Midbrain (tissue), 1 donor: Measurements from ENCODE around the gene TACR1.
A peak's percentile ranks its signal among the peaks of the same experiment; 100 is the strongest.
"Not testable (repeated sequence)": the region's sequence is repeated elsewhere in the genome, so short reads cannot be mapped to it uniquely, and the experiment has no call there.

ENCODE experiments used
- DNase-seq: peaks from one replicate; lab custom pipeline; 2025; lab: John Stamatoyannopoulos, UW

TACR1 gene

DNA sequence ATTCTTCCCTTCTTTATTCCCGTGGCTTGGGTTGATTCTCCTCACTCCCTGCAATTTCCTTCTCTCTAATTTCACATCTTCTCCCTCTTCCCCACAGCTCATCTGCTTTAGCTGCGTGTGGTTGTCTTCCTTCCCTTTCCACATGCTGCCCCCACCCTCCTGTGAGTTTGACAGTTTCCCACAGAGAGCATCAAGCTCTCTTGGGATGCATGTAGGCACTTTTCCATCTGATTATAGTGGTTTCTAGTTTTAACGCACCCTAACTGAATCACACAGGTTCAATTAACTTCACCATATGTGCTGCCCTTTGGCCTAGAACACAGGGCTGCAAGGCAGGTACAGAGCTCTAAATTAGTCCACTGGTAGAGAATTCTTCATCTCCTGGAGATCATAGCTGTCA, 110.5 kb downstream of the TACR1 start:
- DNase-seq, result no peak

DNA sequence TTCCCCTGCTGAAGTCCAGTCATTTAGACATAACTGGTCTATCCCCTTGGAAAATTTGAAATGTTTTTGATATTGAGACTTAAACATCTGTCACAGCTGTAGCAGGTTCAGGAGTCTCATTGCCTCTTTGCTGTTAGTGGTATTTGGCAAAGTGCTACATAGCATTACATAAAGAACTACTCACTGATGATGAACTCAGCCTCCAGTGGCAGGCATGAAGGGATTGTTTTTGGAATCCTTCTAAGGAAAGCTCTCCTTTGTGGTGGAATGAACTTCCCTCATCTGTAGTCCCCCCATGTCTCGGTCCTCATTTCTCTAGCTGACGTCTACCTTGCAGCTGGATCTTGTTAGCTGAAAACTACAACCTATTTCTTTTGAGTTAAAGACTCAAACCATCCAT, 111.6 kb downstream of the TACR1 start:
- no peak for DNase-seq

DNA sequence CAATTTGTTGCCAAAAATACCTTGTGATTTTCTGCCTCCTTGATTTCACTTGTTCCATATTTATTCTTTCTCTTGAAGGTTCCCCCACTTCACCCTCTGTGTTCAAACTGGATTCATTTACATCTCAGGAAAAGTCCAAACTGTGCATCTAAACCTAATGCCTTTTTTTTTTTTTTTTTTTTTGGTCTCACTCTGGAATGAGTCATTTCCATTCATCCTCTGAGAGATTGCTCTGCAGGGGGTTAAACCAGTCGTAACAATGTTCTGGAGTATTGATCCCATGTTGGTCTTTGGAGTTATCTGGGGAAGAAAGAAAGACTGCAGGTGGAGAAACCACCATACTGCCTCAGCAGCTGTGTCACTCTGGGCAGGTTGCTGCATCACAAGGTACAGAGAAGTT, 119.7 kb downstream of the TACR1 start:
- DNase-seq, result no peak

DNA sequence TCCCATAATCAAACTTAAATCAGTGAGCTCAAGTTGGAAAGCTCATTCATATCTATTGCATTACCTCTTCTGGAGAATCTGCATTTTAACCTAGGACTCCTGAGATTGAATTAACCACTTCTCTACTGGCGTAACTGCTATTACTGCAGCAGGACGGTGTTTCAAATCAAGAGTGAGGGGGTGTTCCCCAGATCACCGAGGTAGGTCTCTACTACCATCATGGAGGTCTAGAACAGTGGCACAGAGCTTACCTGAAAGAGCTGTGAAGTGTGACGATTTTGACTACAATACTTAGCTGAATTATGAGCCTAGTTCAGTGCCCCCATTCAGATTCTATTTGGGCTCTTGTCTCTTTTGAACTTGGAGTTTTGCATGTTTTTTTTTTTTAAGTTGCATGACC, 121.4 kb downstream of the TACR1 start:
- DNase-seq, result no peak

DNA sequence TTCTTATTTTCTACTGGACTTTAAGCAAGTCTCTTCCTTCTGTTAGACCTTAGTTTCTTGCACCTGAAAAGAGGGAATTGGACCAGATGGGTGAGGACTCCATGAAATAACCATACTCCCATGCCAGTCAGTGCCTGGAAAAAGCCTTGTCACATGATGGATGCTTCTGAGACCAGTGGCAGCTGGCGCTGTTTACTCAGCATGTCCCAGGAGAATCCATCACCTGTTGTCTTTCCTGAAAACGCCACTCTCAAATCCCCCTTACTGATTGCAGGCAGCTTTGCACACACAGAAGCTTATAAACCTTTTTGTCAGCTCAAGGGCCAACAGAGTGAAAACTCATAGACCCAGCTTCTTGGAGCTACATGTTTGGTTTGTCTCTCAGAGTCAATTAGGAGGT, 123.2 kb downstream of the TACR1 start:
- no peak for DNase-seq

DNA sequence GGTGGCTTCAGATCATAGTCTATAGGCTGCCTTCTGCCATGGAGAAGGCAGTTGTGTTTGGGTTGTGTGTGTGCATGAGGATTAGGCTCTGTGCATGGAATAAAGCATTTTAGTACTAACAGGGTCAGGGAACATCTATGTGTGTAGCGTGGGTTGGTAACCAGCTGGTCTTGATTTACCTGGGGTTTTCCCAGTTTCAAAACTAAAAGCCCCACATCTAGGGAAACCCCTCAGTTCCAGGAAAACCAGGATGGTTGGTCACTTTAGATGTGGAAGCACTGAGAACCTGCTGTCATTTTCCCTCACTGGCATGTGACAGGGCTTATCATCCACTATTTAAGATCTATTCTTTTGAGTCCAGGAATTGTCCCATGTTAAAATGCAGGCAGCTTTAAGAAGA, 124.6 kb downstream of the TACR1 start:
- DNase-seq, result no peak

DNA sequence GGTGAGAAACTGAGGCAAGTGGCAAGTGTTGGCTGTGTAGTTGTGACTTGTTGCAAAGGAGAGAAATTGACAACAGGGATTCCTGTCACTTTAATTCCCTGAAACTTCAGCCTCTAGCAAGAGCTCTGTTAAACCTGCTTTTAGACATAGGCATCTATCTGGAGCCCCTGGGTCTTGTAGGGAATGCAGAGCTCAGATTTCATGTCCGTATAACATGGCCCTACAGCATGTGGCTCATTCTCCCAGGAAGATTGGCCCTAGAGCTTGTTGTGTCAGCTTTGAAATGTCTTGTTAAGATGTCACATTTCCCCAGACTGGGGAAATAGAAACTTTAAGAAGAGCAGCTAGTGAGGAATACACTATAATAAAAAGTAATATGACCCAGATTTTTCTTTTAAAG, 125.1 kb downstream of the TACR1 start:
- DNase-seq, result no peak

DNA sequence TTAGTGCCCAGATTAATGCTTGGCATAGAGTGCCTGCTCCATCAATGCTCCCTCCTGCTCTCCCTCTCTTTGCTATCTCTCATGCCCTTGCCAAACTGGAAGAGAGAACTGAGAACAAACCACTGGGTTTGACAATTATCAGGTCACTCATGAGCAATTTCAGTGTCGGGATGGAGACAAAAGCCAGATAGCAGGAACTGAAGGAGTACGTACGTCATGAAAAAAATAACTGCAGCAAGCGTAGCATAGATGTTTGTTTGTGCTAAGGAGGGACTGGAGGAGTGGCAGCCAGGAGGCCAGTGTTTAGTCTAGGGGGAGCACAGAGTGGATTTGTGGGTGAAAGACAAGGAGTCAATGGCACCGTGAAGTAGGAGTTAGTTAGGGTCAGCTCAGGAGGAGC, 127.6 kb downstream of the TACR1 start:
- no peak for DNase-seq

DNA sequence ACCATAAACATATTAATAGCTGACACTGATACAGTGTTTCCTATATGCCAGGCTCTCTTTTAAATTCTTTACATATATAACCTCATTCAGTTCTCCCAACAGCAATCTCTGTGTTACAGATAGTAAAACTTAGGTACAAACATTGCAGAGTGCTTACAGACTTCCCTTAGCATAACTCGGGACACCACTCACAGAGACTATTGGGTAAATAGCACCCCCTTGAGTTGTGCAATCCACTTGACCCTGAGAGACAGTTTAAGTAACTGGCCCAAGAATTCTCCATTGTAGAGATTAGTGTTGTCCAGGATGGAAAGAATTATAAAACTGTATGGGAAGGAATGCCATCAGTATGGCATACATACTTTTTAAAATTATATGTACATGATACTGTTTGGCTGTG, 130.8 kb downstream of the TACR1 start:
- DNase-seq, result no peak

DNA sequence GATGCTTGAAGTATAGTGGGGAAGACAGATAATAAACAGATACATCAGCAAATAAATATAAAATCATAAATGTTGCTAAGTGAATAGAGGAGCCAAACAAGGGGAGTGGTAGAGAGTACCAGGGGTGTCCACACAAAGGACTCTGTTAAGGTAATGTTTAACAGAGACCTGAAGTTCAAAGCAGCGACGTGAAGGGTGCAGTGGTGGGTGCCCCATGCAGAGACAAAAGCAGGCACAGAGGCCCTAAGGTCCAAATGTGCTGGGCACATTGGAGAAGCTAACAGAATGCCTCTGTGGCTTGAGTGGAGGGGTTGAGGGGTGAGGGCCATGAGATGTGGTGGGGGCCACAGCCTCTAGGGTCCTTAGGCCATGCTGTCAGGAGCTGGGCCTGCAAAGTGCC, 131.8 kb downstream of the TACR1 start:
- DNase-seq, result no peak

DNA sequence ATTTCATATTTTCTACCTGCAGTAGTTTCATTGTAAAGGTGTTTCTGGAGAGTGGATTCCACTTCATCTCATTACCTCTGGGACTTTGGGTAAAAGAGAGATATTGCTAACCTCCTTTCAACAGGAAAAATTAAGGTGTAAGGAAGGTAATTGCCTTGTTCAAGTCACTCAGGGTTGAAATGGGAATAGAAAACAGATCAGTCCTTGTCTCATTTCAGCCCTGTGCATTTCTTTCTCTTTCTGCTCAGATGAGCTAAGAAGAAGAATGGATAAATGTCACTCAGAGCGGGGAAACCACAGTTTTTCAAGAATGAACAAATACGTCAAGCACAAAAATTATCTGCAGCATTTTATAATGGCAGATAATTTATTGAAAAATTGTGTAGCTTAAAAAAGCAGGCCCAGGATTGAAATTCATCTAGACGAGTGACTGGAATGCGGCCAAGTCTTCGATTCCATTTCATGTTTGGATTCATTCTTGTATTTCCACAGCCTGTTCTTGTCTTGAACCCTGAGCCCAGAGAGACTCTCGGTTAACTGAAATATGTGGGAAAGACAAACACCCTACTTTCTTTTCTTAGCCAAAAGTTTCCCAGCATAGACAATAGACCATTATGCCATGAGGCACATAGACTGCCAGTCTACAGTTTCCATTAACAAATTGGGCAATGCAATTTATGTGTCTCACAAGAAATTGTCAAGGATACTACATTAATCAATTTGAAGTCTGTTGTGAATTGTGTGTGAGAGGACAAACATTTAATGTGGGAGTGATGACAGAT, 133.0 kb downstream of the TACR1 start:
- no peak for DNase-seq

DNA sequence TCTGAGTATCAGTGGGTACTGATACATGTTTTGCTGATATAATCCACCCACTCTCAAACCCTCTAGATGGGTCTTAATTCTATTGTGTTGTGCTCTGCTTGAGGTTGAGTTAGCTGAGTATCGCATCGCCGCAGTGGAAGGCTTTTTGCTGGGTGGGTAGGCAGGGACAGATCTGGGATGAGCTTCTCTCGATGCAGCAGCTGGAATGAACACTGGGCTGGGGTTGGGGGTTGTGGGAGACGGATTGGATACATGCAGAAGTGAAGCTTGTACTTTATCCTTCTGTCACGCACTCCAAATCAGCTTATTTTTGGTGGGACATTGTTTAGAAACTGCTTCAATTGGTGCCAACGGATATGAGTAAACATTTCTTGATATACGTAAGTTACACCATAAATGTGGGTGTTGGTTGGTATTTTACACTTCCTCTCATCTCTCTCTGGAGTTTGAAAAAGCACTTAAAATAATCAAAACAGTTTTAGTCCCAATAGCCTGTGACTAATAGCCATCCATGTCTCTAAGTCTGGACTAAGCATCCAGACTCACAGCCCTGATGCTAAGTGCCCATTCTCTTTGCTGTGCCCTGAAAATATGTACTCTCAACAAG, 133.8 kb downstream of the TACR1 start:
- no peak for DNase-seq

DNA sequence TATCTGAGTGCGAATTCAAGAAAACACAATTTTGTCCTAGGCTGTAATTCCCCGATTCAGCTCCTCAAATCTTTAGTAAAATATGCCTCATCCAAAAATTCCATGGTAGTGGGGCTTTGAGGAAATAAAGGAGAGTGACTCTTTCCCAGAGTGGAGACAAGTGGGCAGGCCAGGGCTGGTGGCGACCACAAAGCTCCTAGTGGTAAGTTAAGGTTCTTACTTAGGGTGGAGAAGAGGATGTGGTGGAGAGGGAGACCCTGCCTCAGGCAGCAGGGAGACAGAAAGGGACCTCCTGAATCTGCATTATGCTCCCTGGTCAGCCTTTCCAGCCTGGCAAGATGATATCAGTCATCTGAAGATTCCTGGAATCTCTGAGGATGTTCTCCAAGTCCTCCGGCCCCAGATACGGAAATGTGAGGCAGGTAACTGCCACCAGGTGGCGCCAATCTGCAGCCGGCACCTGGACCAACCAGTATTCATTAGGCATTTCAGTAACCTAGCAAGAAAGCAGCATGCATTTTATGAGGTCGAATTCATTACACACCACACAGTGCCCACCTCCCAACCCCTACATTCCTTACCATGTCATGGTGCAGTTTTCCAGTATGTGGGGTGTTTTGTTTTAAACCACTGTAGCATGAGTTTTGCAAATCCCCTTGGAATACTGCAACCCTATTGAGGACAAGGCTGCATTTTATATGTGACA, 134.5 kb downstream of the TACR1 start:
- DNase-seq, result peak; percentile 18

DNA sequence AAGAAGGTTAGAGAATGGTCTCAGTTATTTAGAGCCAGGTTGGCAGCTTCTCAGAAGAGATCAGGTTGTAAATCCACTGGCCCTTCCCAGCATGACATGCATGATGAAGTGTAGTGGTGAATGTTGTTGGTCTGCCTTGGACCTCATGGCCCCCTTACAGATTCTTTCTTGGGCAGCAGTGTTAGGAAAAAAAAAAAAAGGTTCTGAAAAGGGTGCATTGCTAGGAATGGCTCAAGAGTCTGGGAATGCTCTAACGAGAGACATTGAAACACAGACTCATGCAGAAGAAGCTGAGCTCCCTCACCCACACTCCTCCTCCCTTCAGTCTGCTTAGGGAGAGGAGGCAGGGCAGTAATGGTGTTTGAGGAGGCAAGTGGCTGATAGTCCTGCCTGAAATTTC, 135.4 kb downstream of the TACR1 start:
- no peak for DNase-seq

DNA sequence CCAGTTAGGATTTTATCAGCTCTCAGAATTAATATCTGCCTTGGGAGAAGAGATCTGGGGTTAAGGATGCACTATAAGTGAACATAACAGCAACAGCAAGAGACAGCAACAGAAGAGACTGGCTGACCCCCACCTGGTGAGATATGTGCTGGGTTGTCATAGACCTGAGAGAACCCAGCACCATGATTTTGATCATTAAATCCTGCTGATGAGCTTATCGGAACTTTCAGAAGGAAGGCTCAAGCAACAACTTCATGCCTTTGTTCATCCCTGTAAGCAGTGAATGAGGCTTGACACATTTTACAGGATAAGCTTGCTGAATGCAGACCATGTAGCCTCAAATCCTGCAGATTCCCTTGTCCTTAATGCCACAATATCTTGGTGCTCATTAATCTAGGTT, 140.9 kb downstream of the TACR1 start:
- no peak for DNase-seq

DNA sequence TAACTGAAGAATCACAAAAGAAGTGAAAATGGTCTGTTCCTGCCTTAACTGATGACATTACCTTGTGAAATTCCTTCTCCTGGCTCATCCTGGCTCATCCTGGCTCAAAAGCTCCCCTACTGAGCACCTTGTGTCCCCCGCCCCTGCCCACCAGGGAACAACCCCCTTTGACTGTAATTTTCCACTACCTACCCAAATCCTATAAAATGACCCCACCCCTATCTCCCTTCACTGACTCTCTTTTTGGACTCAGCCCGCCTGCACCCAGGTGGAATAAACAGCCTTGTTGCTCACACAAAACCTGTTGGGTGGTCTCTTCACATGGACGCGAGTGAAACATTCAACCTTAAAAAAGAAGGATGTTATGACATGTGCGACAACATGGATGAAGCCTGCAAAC, 142.2 kb downstream of the TACR1 start:
- DNase-seq, result not testable (repeated sequence)

DNA sequence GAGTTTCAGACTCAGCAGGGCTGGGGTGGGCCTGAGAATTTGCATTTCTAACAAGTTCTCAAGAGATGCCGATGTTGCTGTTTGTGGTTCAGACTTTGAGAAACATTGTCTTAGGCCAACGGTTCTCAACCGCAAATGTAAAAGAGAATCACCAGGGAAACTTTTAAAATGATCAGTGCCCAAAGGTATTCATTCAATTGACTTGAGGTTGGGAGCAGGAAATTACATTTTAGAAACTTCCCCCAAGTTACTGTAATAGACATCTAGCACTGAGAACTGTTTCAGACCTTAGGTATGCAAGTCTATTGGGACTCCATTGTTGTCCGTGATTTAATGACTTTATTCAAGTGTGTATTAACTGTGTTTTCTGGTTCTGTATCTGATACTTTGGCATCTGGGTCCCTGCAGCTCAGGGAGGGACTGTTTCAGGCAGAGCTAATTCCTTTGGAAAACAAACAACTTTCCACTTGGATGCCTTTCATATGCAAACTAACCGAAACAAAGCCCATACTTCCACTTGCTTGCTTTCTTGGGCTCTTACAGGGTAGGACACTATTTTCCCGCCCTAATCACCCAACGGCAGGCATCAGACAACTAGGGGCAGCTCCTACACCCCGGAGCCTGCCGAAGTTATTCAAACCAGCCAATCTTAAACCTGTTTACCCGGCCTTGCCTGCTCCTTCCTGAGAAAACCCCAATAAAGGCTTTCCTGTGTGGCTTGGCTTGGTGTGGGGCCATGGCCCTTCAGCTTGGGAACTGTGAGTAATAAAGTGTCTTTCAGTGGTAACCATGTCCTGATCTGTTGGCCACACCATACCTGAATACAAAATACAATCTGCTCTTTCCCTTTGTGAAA, 143.3 kb downstream of the TACR1 start:
- DNase-seq, result no peak

DNA sequence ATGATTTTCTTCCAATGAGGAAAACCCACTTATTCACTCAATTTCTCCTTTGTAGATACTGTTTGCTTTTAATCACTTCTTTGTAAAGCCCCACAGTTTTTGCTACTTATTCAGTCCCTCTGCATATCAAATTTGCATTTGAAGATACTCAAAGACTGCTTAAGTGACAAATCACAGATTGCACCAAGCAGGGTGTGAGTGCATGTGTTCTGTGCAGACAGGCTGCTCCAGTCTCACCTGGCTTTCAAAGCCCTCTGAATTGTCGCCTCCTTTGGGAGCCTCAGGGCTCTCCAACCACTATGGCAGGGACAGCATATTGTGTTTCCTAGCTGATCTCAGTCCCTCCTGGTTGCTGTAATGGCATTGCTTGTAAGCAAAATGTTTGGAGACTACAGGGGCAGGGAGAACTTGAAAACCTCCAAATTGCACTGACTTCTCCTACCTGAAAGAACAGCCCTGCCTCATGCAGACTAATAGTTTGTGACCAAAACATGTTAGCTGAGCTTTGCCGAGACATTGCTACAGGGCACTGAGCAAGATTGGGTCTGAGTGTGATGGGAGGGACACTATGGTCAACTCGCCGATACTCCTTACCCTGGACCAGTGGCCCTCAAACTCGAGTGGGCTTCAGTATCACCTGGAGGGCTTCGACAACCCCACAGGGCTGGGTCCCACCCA, 144.0 kb downstream of the TACR1 start:
- DNase-seq, result no peak

DNA sequence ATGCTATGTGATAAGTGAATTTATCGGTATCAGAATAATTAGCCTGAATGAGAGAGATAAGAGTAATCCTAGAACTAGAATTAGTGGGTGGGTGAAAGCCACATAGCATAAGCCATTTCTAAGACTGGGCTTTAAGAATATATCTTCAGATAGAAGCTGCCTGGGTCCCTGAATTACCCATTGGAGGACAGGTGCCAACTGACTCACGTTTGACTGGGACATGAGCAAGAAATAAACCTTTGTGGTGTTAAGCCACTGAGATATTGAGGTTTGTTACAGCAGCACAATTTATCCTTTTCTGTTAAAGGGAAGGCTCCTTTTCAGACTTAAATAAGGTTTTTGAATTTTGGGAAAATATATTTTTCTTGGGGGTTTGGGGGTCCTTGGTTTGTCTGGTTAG, 145.0 kb downstream of the TACR1 start:
- DNase-seq, result no peak

DNA sequence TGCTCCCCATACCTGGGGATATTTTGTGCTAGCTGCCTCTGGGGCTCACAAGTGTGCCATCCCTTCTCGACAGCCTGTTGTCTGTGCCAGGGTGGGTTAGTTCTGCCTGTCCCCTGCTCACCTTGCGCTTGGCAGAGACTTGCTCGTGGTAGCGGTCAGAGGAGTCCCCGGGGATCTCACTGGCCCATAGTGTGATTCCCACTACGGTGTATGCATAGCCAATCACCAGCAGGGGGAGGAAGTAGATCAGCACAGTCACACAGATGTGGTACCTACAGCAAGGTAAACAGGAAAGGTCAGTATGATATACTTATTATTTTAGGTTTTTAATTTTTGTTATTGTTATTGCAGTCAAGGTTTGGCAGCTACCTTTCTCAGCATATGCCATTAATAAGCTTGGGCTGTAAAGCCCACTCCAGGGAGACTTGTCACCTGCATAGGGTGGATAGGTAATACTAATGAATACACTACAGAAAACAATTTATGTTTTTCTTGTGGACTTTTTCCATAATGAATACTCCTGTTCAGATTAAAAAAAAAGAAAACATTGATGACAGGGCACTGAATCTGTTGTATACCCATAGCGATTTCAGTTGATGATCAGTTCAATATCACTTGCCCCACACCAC, 145.7 kb downstream of the TACR1 start:
- no peak for DNase-seq

DNA sequence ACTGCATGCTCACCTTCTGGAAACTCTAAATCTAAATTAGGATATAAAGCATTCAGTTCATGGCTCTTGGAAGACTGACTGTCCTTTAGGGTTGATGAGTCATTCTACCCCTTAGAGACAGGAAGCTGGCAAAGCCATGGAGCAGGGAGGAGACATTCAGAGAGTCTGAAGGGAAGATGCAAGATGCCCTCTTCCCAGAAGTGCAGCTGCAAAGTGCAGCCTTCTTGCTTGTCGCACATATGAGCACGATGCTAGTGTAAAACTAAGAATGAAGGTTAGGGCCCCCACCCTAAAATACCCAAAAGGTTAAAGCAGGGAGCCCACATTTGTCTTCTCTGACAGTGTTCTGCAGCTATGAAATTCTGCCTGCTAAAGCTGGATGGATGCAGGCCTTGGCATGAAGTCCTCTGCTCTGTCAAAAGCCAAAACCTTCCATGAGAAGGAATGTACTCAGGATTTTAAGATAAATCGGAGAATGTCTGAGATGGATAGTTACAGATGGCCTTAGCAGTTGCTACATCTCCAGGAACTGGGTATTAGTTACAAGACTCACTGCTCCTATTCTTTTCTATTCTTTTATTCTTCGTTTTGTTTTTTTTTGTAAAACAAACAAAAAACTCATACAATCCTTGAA, 151.2 kb downstream of the TACR1 start:
- DNase-seq, result no peak
